Calu3 (cell line): ENCODE measurements around the gene LTV1. TPM values are rescaled to one million over a fixed set of nuclear protein-coding genes. Genes with fewer than 3 reads are reported as not detected.
A peak's percentile ranks its signal among the peaks of the same experiment; 100 is the strongest.
"Not testable (repeated sequence)": the region's sequence is repeated elsewhere in the genome, so short reads cannot be mapped to it uniquely, and the experiment has no call there.

Experiments
- Bru-seq: library from RNA; stranded (reverse); fragments of 400-500 nt; gene quantifications from one replicate; lab custom pipeline; 2021; lab: Mats Ljungman, UMichigan
- BruChase-seq, 2 experiments: library from RNA; stranded (reverse); fragments of 400-500 nt; gene quantifications; one replicate each; lab custom pipeline; 2021; lab: Mats Ljungman, UMichigan
- BruUV-seq: library from RNA; stranded (reverse); fragments of 400-500 nt; replicated peaks from 2 replicates; lab custom pipeline; 2021; lab: Mats Ljungman, UMichigan
- CTCF ChIA-PET: fragments of 300-600 bp; sonication (Branson Sonifier 250); formaldehyde crosslinking; loops from one replicate; lab custom pipeline; 2022; ENCODE audit warnings: antibody characterized with exemption; lab: Charles Lee
- DNase-seq: peaks from one replicate; pipeline ENCODE4 v3.0.0; 2022
- H3K27ac Mint-ChIP-seq: one replicate; pipeline ENCODE4 v1.8.0; 2022; ENCODE audit warnings: mixed read lengths; ENCODE audit not compliant: unreplicated experiment
- H3K27me3 Mint-ChIP-seq: one replicate; pipeline ENCODE4 v1.8.0; 2022; ENCODE audit warnings: mixed read lengths; ENCODE audit not compliant: unreplicated experiment
- H3K36me3 Mint-ChIP-seq: one replicate; pipeline ENCODE4 v1.8.0; 2022; ENCODE audit warnings: mild to moderate bottlenecking, moderate library complexity, mixed read lengths; ENCODE audit not compliant: insufficient read depth, unreplicated experiment
- H3K4me1 Mint-ChIP-seq: one replicate; pipeline ENCODE4 v1.8.0; 2022; ENCODE audit warnings: mild to moderate bottlenecking, low read depth, mixed read lengths; ENCODE audit not compliant: unreplicated experiment
- H3K4me3 Mint-ChIP-seq: one replicate; pipeline ENCODE4 v1.8.0; 2022; ENCODE audit warnings: mild to moderate bottlenecking, low read depth, moderate library complexity, mixed read lengths; ENCODE audit not compliant: unreplicated experiment
- H3K9me3 Mint-ChIP-seq: one replicate; pipeline ENCODE4 v1.8.0; 2022; ENCODE audit warnings: low read depth, mixed read lengths; ENCODE audit not compliant: unreplicated experiment
- CTCF ChIP-seq: fragments of 200-600 bp; IDR thresholded peaks from one replicate; pipeline ENCODE4 v1.8.0; 2022; ENCODE audit warnings: antibody characterized with exemption; ENCODE audit not compliant: unreplicated experiment
- intact Hi-C: fragments of 100-400 bp; cut with micrococcal nuclease; formaldehyde crosslinking; loops from one replicate; pipeline ENCODE4 v1.10.0; 2022; ENCODE audit not compliant: unreplicated experiment
- long read RNA-seq: library from polyadenylated mRNA; stranded (forward); transcript quantifications from one replicate; pipeline ENCODE4 v2.0.0, GENCODE V29; 2022
- total RNA-seq: library from RNA; stranded (reverse); gene quantifications from 2 replicates; pipeline ENCODE4 v1.2.3, GENCODE V29; 2022

LTV1 gene
- total RNA-seq = 21.7 and 21.8 TPM in 2 replicates
- Bru-seq, nascent RNA = percentile 88 among the genes with signal in this experiment
- BruChase-seq, experiment 1, labeled RNA remaining after a 6-hour chase = percentile 74 among the genes with signal in this experiment
- BruChase-seq, experiment 2, labeled RNA remaining after a 2-hour chase = percentile 80 among the genes with signal in this experiment
- long read RNA-seq, transcript LTV1-201 (11 exons, 1,847 nt) = major isoform, 33 of 39 reads
- long read RNA-seq, partial matches to known transcripts = 4 of 39 reads
- long read RNA-seq, other reads (novel, unspliced or antisense) = 2 of 39 reads

- DNase-seq = peak; percentile 92
- TF ChIP-seq CTCF = no peak
- Mint-ChIP-seq H3K9me3 (no peaks in the 10 kb centered on the region), H3K4me3 (peak within 1 kb of the TSS; percentile 82), H3K27me3 (no peaks in the 10 kb centered on the region), H3K27ac (peak within 1 kb of the TSS; percentile 66), H3K36me3 (peaks cover 20% of the 10 kb centered on the region), H3K4me1 (no peaks in the 10 kb centered on the region)
- intact Hi-C loops = loop anchor here (10.0 kb wide), 1 partner anchor 268 kb away; no protein-coding TSS in a partner anchor
- CTCF ChIA-PET = interaction anchor here (0.5 to 1.8 kb wide), 2 partner anchors 86 to 268 kb away, joined by 3 to 8 read pairs; no protein-coding TSS in a partner anchor
- BruUV-seq = no TSS peak
These were observed at the start of gene LTV1 for GRCh38 chr6:143842902-143843676. LTV1 (plus strand) TSS chr6:143843338; CDS start chr6:143843478, 140 bp downstream.

- H3K4me3 Mint-ChIP-seq, H3K9me3 Mint-ChIP-seq, H3K4me1 Mint-ChIP-seq, BruUV-seq, H3K27me3 Mint-ChIP-seq, H3K27ac Mint-ChIP-seq, DNase-seq, intact Hi-C loops, CTCF ChIA-PET, H3K36me3 Mint-ChIP-seq: not testable (repeated sequence)
These were observed 46.6 kb upstream of the LTV1 start for GRCh38 chr6:143796551-143796950.

- H3K27me3 Mint-ChIP-seq, intact Hi-C loops, H3K4me1 Mint-ChIP-seq, H3K9me3 Mint-ChIP-seq, H3K4me3 Mint-ChIP-seq, DNase-seq, H3K36me3 Mint-ChIP-seq, BruUV-seq, H3K27ac Mint-ChIP-seq, CTCF ChIA-PET: not testable (repeated sequence)
These were observed 44.7 kb upstream of the LTV1 start for GRCh38 chr6:143798487-143798886.

GRCh38 chr6:143802833-143803565, 40.1 kb upstream of the LTV1 start:
- H3K27ac Mint-ChIP-seq = no peak overlapping the region
- H3K27me3 Mint-ChIP-seq = no peaks in the 10 kb centered on the region
- H3K36me3 Mint-ChIP-seq = peaks cover 5% of the 10 kb centered on the region
- intact Hi-C loops = no loop called here
- peaks cover 5% of the 10 kb centered on the region for H3K9me3 Mint-ChIP-seq
- CTCF ChIA-PET = no interaction called here
- BruUV-seq = no TSS peak
- DNase-seq = no peak
- no peak overlapping the region for H3K4me3 Mint-ChIP-seq
- H3K4me1 Mint-ChIP-seq = no peaks in the 10 kb centered on the region
- TF ChIP-seq CTCF = no peak
